ENCODE results near the gene KLHL42.

DNA sequence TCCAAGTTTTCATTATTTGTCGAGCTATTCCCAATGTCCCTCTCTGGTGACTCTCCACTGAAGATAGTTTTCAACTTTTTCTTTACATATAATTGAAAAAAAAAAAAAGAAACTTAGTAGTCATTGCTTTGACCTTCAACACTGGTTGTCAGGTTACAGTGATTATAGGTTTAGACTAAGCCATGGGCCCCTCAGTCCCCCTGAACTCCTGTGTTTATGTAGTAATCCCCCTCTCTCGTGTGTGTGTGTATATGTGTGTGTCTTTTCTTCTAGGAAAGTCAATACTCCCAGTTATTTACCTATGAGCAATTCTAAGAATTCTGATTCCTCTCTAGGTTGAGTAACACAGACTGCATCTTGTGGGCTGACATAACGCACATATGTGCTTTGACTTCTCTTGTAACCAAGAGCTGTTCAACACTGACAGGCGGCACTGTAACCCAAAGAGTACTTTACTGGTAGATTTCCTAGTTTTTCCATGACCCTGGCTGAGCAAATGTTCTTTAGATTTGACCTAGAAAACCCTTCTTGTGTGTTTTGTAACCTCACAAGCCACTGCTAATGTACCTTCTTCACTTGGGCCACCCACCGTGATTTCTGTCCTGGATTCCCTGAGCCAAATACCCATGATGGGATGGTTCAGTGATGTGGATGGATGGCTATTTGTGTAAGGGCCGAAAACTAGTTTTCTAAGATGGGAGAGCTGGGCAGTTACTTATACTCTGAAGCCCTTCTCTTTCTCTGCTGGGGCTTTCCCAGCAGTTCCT lies 15.0 kb downstream of the KLHL42 start:
- TF ChIP-seq, protein P1, sequence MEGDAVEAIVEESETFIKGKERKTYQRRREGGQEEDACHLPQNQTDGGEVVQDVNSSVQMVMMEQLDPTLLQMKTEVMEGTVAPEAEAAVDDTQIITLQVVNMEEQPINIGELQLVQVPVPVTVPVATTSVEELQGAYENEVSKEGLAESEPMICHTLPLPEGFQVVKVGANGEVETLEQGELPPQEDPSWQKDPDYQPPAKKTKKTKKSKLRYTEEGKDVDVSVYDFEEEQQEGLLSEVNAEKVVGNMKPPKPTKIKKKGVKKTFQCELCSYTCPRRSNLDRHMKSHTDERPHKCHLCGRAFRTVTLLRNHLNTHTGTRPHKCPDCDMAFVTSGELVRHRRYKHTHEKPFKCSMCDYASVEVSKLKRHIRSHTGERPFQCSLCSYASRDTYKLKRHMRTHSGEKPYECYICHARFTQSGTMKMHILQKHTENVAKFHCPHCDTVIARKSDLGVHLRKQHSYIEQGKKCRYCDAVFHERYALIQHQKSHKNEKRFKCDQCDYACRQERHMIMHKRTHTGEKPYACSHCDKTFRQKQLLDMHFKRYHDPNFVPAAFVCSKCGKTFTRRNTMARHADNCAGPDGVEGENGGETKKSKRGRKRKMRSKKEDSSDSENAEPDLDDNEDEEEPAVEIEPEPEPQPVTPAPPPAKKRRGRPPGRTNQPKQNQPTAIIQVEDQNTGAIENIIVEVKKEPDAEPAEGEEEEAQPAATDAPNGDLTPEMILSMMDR (conservative IDR thresholded peaks at IDR 0.05; ENCODE audit: low read length): no peak
- no peak for TF ChIP-seq EZH2phosphoT487 (IDR thresholded peaks at IDR 0.05; ENCODE audit: borderline replicate concordance, low read depth, low read length)
